ELF-1 (cell line): ENCODE data around the gene PLAC1.
A peak's percentile ranks its signal among the peaks of the same experiment; 100 is the strongest.

Experiments used
- DNase-seq: peaks from one replicate; pipeline ENCODE4 v3.0.0-alpha.2; 2016; ENCODE audit warnings: low read depth, low spot score

PLAC1 gene

GRCh38 chrX:134658002-134658759, at the start of gene PLAC1:
Gene PLAC1, minus strand, starts transcription at chrX:134658471. Its CDS starts 91,789 bp downstream, at chrX:134566682.
- no peak for DNase-seq

- no peak for DNase-seq
These were observed 47.9 kb upstream of the PLAC1 start for GRCh38 chrX:134706138-134706537.

GRCh38 chrX:134695999-134696398, 37.7 kb upstream of the PLAC1 start:
- no peak for DNase-seq

- no peak for DNase-seq
These were observed 36.4 kb upstream of the PLAC1 start for GRCh38 chrX:134694333-134695322.

- no peak for DNase-seq
These were observed 35.4 kb upstream of the PLAC1 start for GRCh38 chrX:134693644-134694043.

GRCh38 chrX:134692990-134693389, 34.7 kb upstream of the PLAC1 start:
- no peak for DNase-seq

- no peak for DNase-seq
These were observed 34.0 kb upstream of the PLAC1 start for GRCh38 chrX:134692233-134692632.

- no peak for DNase-seq
These were observed 33.2 kb upstream of the PLAC1 start for GRCh38 chrX:134691453-134691852.

- no peak for DNase-seq
These were observed 30.6 kb upstream of the PLAC1 start for GRCh38 chrX:134688839-134689238.

- no peak for DNase-seq
These were observed 30.0 kb upstream of the PLAC1 start for GRCh38 chrX:134688031-134688823.

- no peak for DNase-seq
These were observed 27.4 kb upstream of the PLAC1 start for GRCh38 chrX:134685668-134686067.

GRCh38 chrX:134684956-134685355, 26.7 kb upstream of the PLAC1 start:
- DNase-seq, result no peak

- no peak for DNase-seq
These were observed 25.2 kb upstream of the PLAC1 start for GRCh38 chrX:134683351-134684005.

GRCh38 chrX:134682081-134682480, 23.8 kb upstream of the PLAC1 start:
- DNase-seq, result no peak

- no peak for DNase-seq
These were observed 21.4 kb upstream of the PLAC1 start for GRCh38 chrX:134679644-134680043.

GRCh38 chrX:134679221-134679620, 20.9 kb upstream of the PLAC1 start:
- DNase-seq, result no peak

GRCh38 chrX:134677332-134677731, 19.1 kb upstream of the PLAC1 start:
- DNase-seq, result no peak

- DNase-seq, result peak; percentile 27
These were observed 18.2 kb upstream of the PLAC1 start for GRCh38 chrX:134676436-134676835.

- DNase-seq, result no peak
These were observed 14.9 kb upstream of the PLAC1 start for GRCh38 chrX:134673123-134673522.

- DNase-seq, result no peak
These were observed 13.8 kb upstream of the PLAC1 start for GRCh38 chrX:134672101-134672500.

- no peak for DNase-seq
These were observed 13.0 kb upstream of the PLAC1 start for GRCh38 chrX:134671294-134671693.
